ENCODE results near the gene PHAX. TPM values are rescaled to one million over a fixed set of nuclear protein-coding genes. Genes with fewer than 3 reads are reported as not detected.

PHAX gene
- total RNA-seq, 1 experiment from 2014 or later: 30.6 TPM

- Histone ChIP-seq H2AFZ (no peak overlapping the region), H3K4me1 (replicated peaks; ENCODE audit: insufficient read depth) (no peaks in the 10 kb centered on the region), H3K36me3 (ENCODE audit: low read depth) (no peaks in the 10 kb centered on the region), H3K9me3 (ENCODE audit: insufficient read depth, low read depth) (no peaks in the 10 kb centered on the region), H4K20me1 (ENCODE audit: insufficient read depth) (no peaks in the 10 kb centered on the region), H3K4me2 (no peak overlapping the region), H3K27ac (no peak overlapping the region), H3K79me2 (ENCODE audit: low read depth) (no peaks in the 10 kb centered on the region), H3K9me2 (ENCODE audit: insufficient read depth) (no peaks in the 10 kb centered on the region), H3K27me3 (ENCODE audit: insufficient read depth, low read depth) (no peaks in the 10 kb centered on the region), H3K4me3 (no peak overlapping the region), H3F3A (ENCODE audit: insufficient read depth, low read depth) (no peaks in the 10 kb centered on the region)
- intact Hi-C loops (cut with micrococcal nuclease; ENCODE audit: unreplicated experiment): no loop called here
- DNase-seq: no peak
- ChIA-PET CTCF (no interaction called here), POLR2A (ENCODE audit: unreplicated experiment) (no interaction called here)
- TF ChIP-seq CTCF (conservative IDR thresholded peaks at IDR 0.05) (no peak), EZH2 (IDR thresholded peaks at IDR 0.05; ENCODE audit: low read depth) (no peak)
- BruUV-seq (replicated peaks): no TSS peak
Observed at GRCh38 chr5:126631920-126632319, 31.2 kb downstream of the PHAX start.

- Histone ChIP-seq H3K4me2 (no peak overlapping the region), H4K20me1 (ENCODE audit: insufficient read depth) (no peaks in the 10 kb centered on the region), H3K4me1 (replicated peaks; ENCODE audit: insufficient read depth) (no peaks in the 10 kb centered on the region), H3F3A (ENCODE audit: insufficient read depth, low read depth) (no peaks in the 10 kb centered on the region), H2AFZ (no peak overlapping the region), H3K4me3 (no peak overlapping the region), H3K27ac (no peak overlapping the region), H3K27me3 (ENCODE audit: insufficient read depth, low read depth) (no peaks in the 10 kb centered on the region), H3K9me3 (ENCODE audit: insufficient read depth, low read depth) (no peaks in the 10 kb centered on the region), H3K9me2 (ENCODE audit: insufficient read depth) (no peaks in the 10 kb centered on the region), H3K36me3 (ENCODE audit: low read depth) (no peaks in the 10 kb centered on the region), H3K79me2 (ENCODE audit: low read depth) (no peaks in the 10 kb centered on the region)
- CTCF ChIA-PET: no interaction called here
- intact Hi-C loops (cut with micrococcal nuclease; ENCODE audit: unreplicated experiment): no loop called here
- POLR2A ChIA-PET (ENCODE audit: unreplicated experiment): no interaction called here
- BruUV-seq (replicated peaks): no TSS peak
- DNase-seq: no peak
- TF ChIP-seq CTCF (conservative IDR thresholded peaks at IDR 0.05) (no peak), EZH2 (IDR thresholded peaks at IDR 0.05; ENCODE audit: low read depth) (no peak)
Observed at GRCh38 chr5:126633552-126633951, 32.8 kb downstream of the PHAX start.

- H3K36me3 ChIP-seq (ENCODE audit: low read depth): no peaks in the 10 kb centered on the region
- no peak overlapping the region for H2AFZ ChIP-seq
- H3K4me2 ChIP-seq: no peak overlapping the region
- no peak for TF ChIP-seq EZH2 (IDR thresholded peaks at IDR 0.05; ENCODE audit: low read depth)
- no peak for TF ChIP-seq CTCF (conservative IDR thresholded peaks at IDR 0.05)
- DNase-seq: no peak
- H3F3A ChIP-seq (ENCODE audit: insufficient read depth, low read depth): no peaks in the 10 kb centered on the region
- no peaks in the 10 kb centered on the region for H3K4me1 ChIP-seq (replicated peaks; ENCODE audit: insufficient read depth)
- BruUV-seq (replicated peaks): no TSS peak
- H3K27ac ChIP-seq: no peak overlapping the region
- ChIA-PET CTCF (no interaction called here), POLR2A (ENCODE audit: unreplicated experiment) (no interaction called here)
- H3K27me3 ChIP-seq (ENCODE audit: insufficient read depth, low read depth): no peaks in the 10 kb centered on the region
- no peaks in the 10 kb centered on the region for H3K79me2 ChIP-seq (ENCODE audit: low read depth)
- H3K9me2 ChIP-seq (ENCODE audit: insufficient read depth): no peaks in the 10 kb centered on the region
- intact Hi-C loops (cut with micrococcal nuclease; ENCODE audit: unreplicated experiment): no loop called here
- H3K4me3 ChIP-seq: no peak overlapping the region
- no peaks in the 10 kb centered on the region for H4K20me1 ChIP-seq (ENCODE audit: insufficient read depth)
- no peaks in the 10 kb centered on the region for H3K9me3 ChIP-seq (ENCODE audit: insufficient read depth, low read depth)
Observed at GRCh38 chr5:126635585-126635984, 34.8 kb downstream of the PHAX start.
